Panc1 (cell line): ENCODE results near the gene ABHD2. TPM values are rescaled to one million over a fixed set of nuclear protein-coding genes. Genes with fewer than 3 reads are reported as not detected.

Experiments used
- ATAC-seq: fragments of 200-7000 bp; cut with Tn5 transposase; 2 replicates; pipeline ENCODE4 v1.9.1; 2020; ENCODE audit warnings: mild to moderate bottlenecking, moderate library complexity
- BruUV-seq: library from RNA; stranded (reverse); fragments of 400-500 nt; replicated peaks from 2 replicates; lab custom pipeline; 2021; lab: Mats Ljungman, UMichigan
- CTCF ChIA-PET: fragments of 300-600 bp; sonication (Branson Sonifier 250); formaldehyde crosslinking; loops from one replicate; lab custom pipeline; 2022; ENCODE audit warnings: antibody characterized with exemption; lab: Charles Lee
- POLR2A ChIA-PET: fragments of 300-600 bp; sonication (Branson Sonifier 250); formaldehyde crosslinking; loops from one replicate; lab custom pipeline; 2022; ENCODE audit warnings: antibody characterized with exemption; lab: Charles Lee
- DNase-seq: peaks from one replicate; pipeline ENCODE4 v3.0.0-alpha.2; 2010; ENCODE audit warnings: low read depth, low spot score
- H3K27ac ChIP-seq: 2 replicates; pipeline ENCODE4 v1.5.1; 2011; ENCODE audit warnings: mild to moderate bottlenecking, low read length, inconsistent platforms
- H3K27me3 ChIP-seq: fragments of 200-500 bp; sonication (Bioruptor generic); 2 replicates; pipeline ENCODE4 v1.6.0; 2014; ENCODE audit warnings: low read length, inconsistent platforms; ENCODE audit not compliant: control insufficient read depth, insufficient read depth
- H3K36me3 ChIP-seq: fragments of 200-500 bp; sonication (Bioruptor generic); 2 replicates; pipeline ENCODE4 v1.5.1; 2014; ENCODE audit warnings: inconsistent platforms, mild to moderate bottlenecking, low read length, moderate library complexity; ENCODE audit not compliant: control insufficient read depth, insufficient read depth
- H3K4me1 ChIP-seq: 2 replicates; pipeline ENCODE4 v1.5.1; 2011; ENCODE audit warnings: inconsistent platforms, mild to moderate bottlenecking, low read length, moderate library complexity; ENCODE audit not compliant: control insufficient read depth, insufficient read depth
- H3K4me3 ChIP-seq, 2 experiments: 2 replicates each; pipeline ENCODE4 v1.5.1; 2011 to 2012; ENCODE audit warnings: low read depth in 2 of 2, low read length in 2 of 2, mild to moderate bottlenecking in 2 of 2, inconsistent platforms in 1 of 2, moderate library complexity in 1 of 2
- H3K9me3 ChIP-seq: fragments of 200-500 bp; sonication (Bioruptor generic); 2 replicates; pipeline ENCODE4 v1.5.1; 2014; ENCODE audit warnings: low read depth, mild to moderate bottlenecking, inconsistent platforms, low read length, moderate library complexity; ENCODE audit not compliant: control insufficient read depth, insufficient read depth
- POLR2AphosphoS5 ChIP-seq: IDR thresholded peaks from 2 replicates; pipeline ENCODE4 v1.6.1; 2012; ENCODE audit warnings: mild to moderate bottlenecking, low read depth, low read length, moderate library complexity
- SIN3A ChIP-seq: IDR thresholded peaks from 2 replicates; pipeline ENCODE4 v1.6.1; 2012; ENCODE audit warnings: low read depth, mild to moderate bottlenecking, low read length, moderate library complexity, borderline replicate concordance; ENCODE audit not compliant: insufficient read depth
- TCF7L2 ChIP-seq: IDR thresholded peaks from 2 replicates; pipeline ENCODE4 v1.6.1; 2011; ENCODE audit warnings: mild to moderate bottlenecking, low read depth, low read length, inconsistent platforms
- in situ Hi-C: cut with HindIII; loops from 2 replicates; pipeline ENCODE4 v1.10.0; 2016; ENCODE audit warnings: low sequenced_read_pairs, low pct_unique_long_range_greater_than_20kb
- intact Hi-C: fragments of 100-400 bp; cut with micrococcal nuclease; formaldehyde crosslinking; loops from one replicate; pipeline ENCODE4 v1.10.0; 2022; ENCODE audit not compliant: unreplicated experiment
- total RNA-seq: library from RNA; stranded (reverse); gene quantifications from one replicate; pipeline ENCODE4 v1.2.1, GENCODE V29; 2021; ENCODE audit not compliant: unreplicated experiment
- TF ChIP-seq, protein P1 (sequence below), 2 experiments: IDR thresholded peaks; 2 replicates each; pipeline ENCODE4 v1.6.1; 2011 to 2012; ENCODE audit warnings: low read depth in 2 of 2, control low read depth in 1 of 2, low read length in 1 of 2, mild to moderate bottlenecking in 1 of 2, moderate library complexity in 1 of 2; ENCODE audit not compliant: insufficient read depth in 1 of 2
- TF ChIP-seq, protein P2 (sequence below): fragments of 450-650 bp; IDR thresholded peaks from 2 replicates; pipeline ENCODE4 v1.5.1; 2017; ENCODE audit warnings: mild to moderate bottlenecking

ABHD2 gene
- total RNA-seq, 1 experiment from 2014 or later: 95.0 TPM

DNA sequence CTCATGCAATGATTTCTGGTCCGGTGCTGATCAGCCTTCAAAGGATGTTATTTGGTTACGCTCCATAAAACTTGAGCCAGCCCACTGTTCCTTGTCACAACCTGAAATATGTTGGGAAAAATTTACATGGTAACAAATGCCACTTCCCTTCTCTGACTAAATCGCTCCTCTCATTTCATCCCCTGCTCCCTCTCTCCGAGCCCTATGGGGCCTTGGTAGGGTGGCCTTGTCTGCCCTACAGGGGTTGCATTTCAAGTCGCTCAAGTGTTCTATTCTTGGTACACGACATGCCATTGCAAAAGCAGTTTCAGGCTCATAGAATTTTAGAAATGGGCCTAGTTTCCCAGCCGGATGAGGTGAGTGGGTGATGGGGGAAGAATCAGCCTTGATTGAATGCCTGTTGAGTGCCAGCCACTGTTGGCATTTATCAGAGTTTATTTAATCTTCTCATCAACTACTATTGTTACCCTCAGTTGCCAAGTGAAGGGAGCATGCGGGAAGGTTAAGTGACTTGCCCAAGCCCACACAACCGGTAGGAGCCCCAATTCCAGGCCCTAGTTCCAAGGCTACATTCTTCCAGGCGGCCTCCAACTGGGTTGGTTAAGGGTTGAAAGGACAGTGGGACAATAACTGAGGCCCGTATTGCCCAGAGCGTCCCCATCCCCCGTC, 961 bp upstream of the ABHD2 start:
- peak overlapping the region; percentile 67 to 84 for H3K4me3 ChIP-seq
- CTCF ChIA-PET: interaction anchor here (0.8 to 2.4 kb wide), 3 partner anchors 9 to 84 kb away, joined by 4 to 6 read pairs (median 4); no protein-coding TSS in a partner anchor
- peak overlapping the region; percentile 97 for H3K27ac ChIP-seq
- H3K4me1 ChIP-seq: peaks cover 33% of the 10 kb centered on the region
- H3K27me3 ChIP-seq: no peaks in the 10 kb centered on the region
- ATAC-seq (no peak), DNase-seq (no peak)
- POLR2A ChIA-PET: interaction anchor here (0.6 to 1.2 kb wide), 3 partner anchors 11 to 102 kb away, joined by 3 to 7 read pairs (median 5); no protein-coding TSS in a partner anchor
- no peaks in the 10 kb centered on the region for H3K9me3 ChIP-seq
- BruUV-seq: TSS peak; percentile 78
- TF ChIP-seq TCF7L2 (no peak), SIN3A (no peak), POLR2AphosphoS5 (no peak)
- TF ChIP-seq, protein P1, sequence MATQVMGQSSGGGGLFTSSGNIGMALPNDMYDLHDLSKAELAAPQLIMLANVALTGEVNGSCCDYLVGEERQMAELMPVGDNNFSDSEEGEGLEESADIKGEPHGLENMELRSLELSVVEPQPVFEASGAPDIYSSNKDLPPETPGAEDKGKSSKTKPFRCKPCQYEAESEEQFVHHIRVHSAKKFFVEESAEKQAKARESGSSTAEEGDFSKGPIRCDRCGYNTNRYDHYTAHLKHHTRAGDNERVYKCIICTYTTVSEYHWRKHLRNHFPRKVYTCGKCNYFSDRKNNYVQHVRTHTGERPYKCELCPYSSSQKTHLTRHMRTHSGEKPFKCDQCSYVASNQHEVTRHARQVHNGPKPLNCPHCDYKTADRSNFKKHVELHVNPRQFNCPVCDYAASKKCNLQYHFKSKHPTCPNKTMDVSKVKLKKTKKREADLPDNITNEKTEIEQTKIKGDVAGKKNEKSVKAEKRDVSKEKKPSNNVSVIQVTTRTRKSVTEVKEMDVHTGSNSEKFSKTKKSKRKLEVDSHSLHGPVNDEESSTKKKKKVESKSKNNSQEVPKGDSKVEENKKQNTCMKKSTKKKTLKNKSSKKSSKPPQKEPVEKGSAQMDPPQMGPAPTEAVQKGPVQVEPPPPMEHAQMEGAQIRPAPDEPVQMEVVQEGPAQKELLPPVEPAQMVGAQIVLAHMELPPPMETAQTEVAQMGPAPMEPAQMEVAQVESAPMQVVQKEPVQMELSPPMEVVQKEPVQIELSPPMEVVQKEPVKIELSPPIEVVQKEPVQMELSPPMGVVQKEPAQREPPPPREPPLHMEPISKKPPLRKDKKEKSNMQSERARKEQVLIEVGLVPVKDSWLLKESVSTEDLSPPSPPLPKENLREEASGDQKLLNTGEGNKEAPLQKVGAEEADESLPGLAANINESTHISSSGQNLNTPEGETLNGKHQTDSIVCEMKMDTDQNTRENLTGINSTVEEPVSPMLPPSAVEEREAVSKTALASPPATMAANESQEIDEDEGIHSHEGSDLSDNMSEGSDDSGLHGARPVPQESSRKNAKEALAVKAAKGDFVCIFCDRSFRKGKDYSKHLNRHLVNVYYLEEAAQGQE (IDR thresholded peaks at IDR 0.05; ENCODE audit: insufficient read depth in 1 of 2, low read depth in 2 of 2, low read length in 1 of 2): no peak
- TF ChIP-seq, protein P2, sequence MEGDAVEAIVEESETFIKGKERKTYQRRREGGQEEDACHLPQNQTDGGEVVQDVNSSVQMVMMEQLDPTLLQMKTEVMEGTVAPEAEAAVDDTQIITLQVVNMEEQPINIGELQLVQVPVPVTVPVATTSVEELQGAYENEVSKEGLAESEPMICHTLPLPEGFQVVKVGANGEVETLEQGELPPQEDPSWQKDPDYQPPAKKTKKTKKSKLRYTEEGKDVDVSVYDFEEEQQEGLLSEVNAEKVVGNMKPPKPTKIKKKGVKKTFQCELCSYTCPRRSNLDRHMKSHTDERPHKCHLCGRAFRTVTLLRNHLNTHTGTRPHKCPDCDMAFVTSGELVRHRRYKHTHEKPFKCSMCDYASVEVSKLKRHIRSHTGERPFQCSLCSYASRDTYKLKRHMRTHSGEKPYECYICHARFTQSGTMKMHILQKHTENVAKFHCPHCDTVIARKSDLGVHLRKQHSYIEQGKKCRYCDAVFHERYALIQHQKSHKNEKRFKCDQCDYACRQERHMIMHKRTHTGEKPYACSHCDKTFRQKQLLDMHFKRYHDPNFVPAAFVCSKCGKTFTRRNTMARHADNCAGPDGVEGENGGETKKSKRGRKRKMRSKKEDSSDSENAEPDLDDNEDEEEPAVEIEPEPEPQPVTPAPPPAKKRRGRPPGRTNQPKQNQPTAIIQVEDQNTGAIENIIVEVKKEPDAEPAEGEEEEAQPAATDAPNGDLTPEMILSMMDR: no peak
- intact Hi-C loops: no loop called here
- in situ Hi-C loops: no loop called here
- H3K36me3 ChIP-seq: no peaks in the 10 kb centered on the region; the same call in 1 of the 2 replicates

DNA sequence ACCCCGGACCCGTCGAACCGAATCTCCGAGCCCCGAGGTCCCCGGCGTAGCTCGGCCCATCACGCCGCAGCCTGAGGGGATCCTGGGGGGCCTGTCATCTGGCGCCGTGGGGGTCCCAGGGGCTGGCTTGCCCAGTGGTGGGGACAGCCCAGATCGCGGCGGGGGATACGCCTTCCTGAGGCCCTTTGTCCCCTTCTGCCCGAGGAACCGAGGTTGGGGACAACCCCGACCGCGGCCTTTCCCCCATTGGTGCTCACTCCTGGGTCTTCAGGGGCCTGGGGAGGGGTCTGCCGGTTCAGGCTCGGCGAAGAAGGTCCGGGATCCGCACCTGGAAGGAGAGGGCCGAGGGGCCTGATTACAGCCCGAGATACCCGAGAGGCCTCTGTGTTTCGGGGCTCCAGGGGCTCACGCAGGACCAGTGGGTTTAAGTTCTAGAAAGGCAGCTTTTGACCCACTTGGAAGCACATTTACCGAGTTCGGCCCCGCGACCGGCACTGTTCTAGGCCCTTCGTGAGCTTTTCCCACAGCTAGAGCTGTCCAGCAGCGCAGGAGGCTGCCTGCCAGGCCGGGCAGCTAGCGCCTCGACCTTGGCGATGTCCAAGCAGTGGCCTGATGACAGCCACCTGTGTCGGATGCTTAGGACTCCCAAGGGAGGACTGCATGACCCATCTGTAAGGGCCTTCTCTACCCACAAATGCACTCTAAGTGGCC, 504 bp downstream of the ABHD2 start:
- DNase-seq: no peak
- H3K9me3 ChIP-seq: no peaks in the 10 kb centered on the region
- H3K4me3 ChIP-seq: peak overlapping the region; percentile 84
- in situ Hi-C loops (no loop called here), intact Hi-C loops (no loop called here)
- TF ChIP-seq TCF7L2 (no peak), SIN3A (0 out of 2 replicates have a peak, but pooled peaks have one; percentile 19), POLR2AphosphoS5 (no peak)
- TF ChIP-seq, protein P2: no peak
- TF ChIP-seq, protein P1 (IDR thresholded peaks at IDR 0.05; ENCODE audit: insufficient read depth in 1 of 2, low read depth in 2 of 2, low read length in 1 of 2): peak; percentile 82 to 89
- H3K27ac ChIP-seq: peak overlapping the region; percentile 88
- ATAC-seq: peak; percentile 30
- H3K4me1 ChIP-seq: peaks cover 45% of the 10 kb centered on the region
- CTCF ChIA-PET: interaction anchor here (0.8 to 2.4 kb wide), 6 partner anchors 8 to 89 kb away, joined by 3 to 6 read pairs (median 4); no protein-coding TSS in a partner anchor
- BruUV-seq: no TSS peak
- no peaks in the 10 kb centered on the region; the same call in 1 of the 2 replicates for H3K36me3 ChIP-seq
- POLR2A ChIA-PET: interaction anchor here (0.5 to 1.2 kb wide), 6 partner anchors 8 to 418 kb away, joined by 3 to 6 read pairs (median 4); no protein-coding TSS in a partner anchor
- H3K27me3 ChIP-seq: no peaks in the 10 kb centered on the region
